GM19025 (cell line): Measurements from ENCODE around the gene NLRP3.
"Not testable (repeated sequence)": the region's sequence is repeated elsewhere in the genome, so short reads cannot be mapped to it uniquely, and the experiment has no call there.

Experiments used
- ATAC-seq: cut with Tn5 transposase; IDR thresholded peaks from one replicate; pipeline ENCODE4 v1.9.1; 2021; ENCODE audit warnings: mild to moderate bottlenecking, low read depth, moderate library complexity; ENCODE audit not compliant: unreplicated experiment

Gene NLRP3

DNA sequence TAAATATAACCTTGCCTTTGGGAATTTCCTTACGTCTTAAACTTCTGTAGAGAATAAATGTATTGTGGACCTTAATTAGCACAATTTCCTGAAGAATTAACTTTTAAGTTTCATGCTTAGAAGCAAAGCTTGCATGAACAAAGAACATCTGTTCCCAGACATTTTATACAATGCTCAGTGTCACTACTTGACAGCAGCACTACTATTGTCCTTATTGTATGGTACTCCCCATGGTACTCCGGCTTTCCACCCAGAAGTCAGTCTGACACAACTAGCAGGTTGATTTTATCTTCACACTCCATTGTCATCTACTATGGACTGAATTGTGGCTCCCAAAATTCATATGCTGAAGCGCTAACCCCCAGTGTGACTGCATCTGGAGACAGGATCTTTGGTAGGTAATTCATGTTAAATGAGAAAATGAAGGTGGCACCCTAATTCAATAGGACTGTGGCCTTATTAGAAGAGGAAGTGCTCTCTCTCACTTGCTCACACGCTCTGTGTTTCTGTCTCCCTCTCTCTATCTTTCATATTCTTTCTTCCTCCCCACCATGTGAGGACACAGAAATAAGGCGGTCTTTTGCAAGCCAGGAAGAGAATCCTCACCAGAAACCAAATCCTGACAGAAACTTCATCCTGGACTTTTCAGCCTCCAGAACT lies 52.6 kb downstream of the NLRP3 start:
- ATAC-seq, result no peak

DNA sequence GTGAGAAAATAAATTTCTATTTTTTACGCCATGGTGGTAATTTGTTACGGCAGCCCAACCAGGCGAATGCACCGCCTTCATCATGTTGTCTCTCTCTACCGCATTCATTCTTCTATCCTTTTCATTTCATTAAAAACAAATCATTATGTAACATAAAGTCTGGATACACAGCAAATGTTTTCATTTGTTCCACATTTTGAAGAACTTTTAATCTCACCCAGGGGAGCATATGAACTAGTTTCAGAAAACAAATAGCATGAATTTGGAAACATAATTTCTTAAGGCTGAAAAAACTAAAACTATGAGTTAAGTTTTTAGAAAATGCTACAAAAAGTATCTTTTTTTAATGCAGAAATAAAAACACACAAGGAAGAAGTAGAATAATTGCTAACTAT lies 53.2 kb downstream of the NLRP3 start:
- ATAC-seq, result no peak

DNA sequence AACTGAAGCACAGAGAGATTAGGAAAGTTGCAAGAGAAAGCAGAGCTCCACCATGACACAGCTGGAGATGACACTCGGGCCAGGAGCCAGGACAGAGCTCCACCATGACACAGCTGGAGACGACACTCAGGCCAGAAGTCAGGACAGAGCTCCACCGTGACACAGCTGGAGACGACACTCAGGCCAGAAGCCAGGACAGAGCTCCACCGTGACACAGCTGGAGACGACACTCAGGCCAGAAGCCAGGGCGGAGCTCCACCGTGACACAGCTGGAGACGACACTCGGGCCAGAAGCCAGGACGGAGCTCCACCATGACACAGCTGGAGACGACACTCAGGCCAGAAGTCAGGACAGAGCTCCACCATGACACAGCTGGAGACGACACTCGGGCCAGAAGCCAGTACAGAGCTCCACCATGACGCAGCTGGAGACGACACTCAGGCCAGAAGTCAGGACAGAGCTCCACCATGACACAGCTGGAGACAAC lies 55.0 kb downstream of the NLRP3 start:
- not testable (repeated sequence) for ATAC-seq

DNA sequence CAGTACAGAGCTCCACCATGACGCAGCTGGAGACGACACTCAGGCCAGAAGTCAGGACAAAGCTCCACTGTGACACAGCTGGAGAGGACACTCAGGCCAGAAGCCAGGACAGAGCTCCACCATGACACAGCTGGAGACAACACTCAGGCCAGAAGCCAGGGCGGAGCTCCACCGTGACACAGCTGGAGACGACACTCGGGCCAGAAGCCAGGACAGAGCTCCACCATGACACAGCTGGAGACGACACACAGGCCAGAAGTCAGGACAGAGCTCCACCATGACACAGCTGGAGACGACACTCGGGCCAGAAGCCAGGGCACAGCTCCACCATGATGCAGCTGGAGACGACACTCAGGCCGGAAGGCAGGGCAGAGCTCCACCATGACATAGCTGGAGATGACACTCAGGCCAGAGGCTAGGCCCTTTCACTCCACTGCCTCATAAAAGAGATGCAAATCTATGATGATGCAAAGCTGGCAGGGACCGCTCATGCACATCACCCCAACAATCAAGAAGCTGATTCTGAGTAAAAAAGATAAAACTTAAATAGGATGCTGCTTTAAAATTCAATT lies 55.6 kb downstream of the NLRP3 start:
- no peak for ATAC-seq

DNA sequence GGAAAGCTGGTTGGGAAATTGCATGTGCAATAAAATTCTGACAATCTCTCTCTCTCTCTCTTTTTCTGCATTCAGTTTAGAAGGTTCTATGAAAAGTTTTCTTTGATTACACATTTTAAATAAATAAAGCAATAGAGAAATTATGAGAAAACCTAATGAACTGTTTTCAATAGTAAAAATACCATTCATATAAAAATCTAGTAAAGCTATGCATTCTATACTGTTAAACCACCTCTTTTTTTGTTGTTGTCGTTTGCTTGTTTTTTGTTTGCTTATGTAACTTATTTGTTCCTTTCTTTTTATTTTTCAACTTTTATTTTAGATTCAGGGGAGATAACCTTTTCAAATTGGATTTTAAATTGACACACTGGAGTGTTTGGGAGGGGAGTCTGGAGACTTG lies 56.1 kb downstream of the NLRP3 start:
- no peak for ATAC-seq

DNA sequence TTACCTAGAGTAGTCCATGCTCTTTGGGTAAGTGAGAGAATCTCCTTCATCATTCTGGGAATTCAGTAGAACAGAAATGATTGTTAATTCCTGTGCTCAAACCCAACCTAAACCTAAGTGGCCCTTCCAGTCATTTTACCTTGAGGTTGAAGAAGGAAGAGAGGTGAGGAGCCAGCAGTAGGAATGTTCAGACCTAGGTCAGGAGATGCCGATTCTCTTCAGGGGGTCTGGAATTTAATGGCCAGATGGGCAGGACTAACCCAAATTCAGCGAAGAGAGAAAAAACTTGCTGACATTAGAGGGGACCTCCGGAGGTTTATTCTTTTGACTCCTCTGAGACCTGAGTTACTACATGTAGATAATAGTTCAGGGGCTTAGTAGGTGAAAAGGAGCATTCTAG lies 58.4 kb downstream of the NLRP3 start:
- no peak for ATAC-seq

DNA sequence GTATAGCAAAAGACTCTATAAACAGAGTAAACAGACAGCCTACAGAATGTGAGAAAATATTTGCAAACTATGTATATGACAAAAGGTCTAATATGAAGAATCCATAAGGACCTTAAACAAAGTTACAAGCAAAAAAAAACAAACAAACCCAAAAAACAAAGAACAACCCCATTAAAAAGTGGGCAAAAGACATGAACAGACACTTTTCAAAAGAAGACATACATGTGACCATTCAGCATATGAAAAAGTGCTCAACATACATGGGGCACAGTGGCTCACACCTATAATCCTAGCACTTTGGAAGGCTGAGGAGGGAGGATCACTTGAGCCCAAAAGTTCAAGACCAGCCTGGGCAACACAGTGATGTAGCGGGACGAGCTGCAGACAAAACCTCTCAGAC lies 59.8 kb downstream of the NLRP3 start:
- no peak for ATAC-seq

DNA sequence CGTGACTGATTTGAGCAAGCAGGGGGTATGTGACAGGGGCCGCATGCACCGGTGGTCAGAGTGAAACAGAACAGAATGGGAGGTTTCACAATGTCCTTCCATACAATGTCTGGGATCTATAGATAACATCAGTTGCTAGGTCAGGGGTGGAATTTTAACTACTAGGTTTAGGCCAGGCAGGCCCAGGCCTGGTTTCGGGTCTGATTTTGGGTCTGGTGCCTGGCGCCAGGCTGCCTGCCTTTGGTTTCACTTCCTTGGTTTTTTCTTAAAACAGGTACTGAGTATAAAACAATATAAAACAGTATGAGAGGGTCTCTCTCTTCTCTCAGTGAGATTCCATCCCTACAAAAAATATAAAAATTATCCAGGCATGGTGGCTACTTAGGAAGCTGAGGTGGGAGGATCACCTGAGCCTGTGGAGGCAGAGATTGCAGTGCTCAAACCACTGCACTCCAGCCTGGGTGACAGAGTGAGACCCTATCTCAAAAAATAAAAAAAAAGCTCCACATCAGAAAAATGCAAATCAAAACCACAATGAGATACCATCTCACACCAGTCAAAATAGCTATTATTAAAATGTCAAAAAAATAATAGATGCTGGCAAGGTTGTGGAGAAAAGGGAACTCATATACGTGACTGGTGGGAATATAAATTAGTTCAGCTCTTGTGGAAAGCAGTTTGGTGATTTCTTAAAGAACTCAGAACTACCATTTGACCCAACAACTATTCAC lies 60.5 kb downstream of the NLRP3 start:
- not testable (repeated sequence) for ATAC-seq

DNA sequence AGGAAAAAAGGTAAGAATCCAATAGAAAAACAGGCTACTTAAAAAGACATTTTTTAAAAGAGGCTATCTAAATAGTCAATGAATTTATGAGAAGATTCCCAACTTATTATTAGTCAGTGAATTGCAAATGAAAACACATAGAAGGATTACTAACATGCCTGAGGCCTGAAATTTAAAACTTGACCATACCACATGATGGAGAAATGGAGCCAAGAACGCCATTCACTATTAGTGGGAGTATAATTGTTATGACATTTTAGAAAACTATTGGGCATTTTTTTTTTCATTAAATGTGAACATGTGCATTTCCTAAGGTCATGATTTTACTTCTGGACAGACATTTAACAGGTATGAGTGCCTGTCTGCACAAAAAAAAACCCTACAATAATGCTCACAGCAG lies 66.8 kb downstream of the NLRP3 start:
- ATAC-seq, result no peak

DNA sequence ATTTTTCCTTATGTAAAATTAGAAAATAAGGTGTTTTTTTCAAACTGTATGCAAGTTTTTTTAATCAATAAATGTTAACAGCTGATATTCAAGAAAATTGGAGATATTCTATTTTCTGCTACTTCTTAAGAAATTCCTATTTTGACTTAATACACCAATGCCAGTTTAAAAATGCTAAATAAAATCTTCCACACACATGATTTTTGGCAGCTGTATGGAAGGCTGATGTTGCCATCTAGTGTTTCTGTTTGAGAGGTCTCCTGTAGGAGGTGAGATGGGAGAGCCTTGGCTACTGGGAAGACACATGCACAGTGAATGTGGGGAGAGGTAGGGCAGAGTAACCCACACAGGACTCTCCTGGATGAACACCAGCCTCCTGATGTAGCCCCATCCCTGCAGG lies 71.1 kb downstream of the NLRP3 start:
- ATAC-seq, result peak; percentile 74

DNA sequence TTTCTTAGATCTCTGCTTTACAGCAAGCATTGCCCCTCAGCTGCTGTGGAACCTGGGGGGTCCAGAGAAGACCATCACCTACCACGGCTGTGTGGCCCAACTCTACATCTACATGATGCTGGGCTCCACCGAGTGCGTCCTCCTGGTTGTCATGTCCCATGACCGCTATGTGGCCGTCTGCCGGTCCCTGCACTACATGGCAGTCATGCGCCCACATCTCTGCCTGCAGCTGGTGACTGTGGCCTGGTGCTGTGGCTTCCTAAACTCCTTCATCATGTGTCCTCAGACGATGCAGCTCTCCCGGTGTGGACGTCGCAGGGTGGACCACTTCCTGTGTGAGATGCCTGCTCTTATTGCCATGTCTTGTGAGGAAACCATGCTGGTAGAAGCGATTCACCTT lies 75.4 kb downstream of the NLRP3 start:
- ATAC-seq, result no peak

DNA sequence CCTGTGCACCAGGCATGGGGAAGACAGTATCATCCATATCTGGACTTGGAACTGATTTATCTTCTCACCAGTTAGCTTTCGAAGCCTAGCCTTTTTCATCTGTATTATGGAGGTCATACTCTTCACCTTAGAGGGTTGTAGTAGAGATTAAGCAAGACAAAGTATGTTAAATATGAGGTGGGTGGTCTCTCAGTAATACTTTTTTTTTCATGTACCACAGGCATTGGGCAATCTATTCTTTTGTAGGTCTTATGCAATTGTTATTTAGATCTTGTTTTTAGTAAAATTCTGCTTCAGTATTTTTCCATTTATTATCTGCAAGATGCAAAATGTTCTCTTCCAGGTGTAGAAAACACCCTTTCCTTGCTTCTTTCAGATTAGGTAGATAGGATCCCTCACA lies 77.1 kb downstream of the NLRP3 start:
- no peak for ATAC-seq

DNA sequence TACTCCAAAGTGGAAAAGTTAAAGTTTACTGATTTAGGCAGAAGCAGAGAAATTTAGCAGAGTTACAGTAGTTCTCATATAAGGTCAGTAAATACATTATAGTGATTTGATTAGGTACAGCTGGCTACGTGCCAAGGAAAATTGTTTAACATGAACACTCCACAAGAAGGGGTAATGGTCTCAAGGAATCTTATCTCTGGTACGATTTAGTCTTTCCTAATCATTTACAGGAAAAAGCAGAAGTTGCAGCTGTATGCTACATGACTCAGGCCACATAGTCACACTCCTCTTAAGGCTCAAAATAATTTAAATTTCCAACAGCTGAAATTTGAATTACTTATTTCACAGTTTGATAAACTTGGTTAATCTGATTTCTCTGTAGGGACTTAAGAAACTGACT lies 78.8 kb downstream of the NLRP3 start:
- ATAC-seq, result no peak

DNA sequence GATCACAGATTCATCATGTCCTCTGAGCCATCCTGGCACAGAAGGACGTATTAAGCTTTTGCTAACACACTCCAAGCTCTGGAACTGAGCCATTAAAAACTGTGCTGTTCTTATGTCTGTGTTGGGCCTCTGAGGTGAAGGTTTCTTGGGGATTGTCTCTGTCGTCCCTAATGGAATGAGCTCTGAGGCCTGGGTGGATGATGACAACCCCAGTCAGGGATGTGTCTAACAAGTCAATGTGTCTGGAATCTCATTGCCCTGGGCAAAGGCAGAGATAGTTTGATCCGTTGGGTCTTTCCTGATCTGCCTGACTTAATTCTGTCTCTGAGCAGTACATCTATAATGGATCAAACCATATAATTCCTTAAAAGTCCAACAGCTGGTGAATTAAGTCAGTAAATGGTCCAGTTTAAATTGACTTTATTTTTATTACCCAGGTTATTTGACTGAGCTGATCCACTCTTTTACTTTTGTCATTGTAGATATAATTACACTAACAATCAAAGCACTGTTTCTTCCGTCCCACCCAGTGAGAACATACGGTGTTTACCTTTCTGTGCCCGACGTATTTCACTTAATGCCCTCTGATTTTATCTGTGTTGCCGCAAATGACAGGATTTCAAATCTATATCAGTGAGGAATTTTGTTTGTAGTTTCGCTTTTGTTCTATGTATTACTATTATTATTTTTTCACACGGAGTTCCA lies 80.8 kb downstream of the NLRP3 start:
- no peak for ATAC-seq
